ENCODE data around the gene DDX17. TPM values are rescaled to one million over a fixed set of nuclear protein-coding genes. Genes with fewer than 3 reads are reported as not detected.

Gene DDX17
- total RNA-seq, 2 experiments from 2014 or later, result 353 to 358 TPM

- POLR2A ChIA-PET, result no interaction called here
- H3K4me3 Mint-ChIP-seq, result no peak overlapping the region
- H3K27ac Mint-ChIP-seq, result no peak overlapping the region
- H3K36me3 Mint-ChIP-seq, result peaks cover 2% of the 10 kb centered on the region
- H3K9me3 Mint-ChIP-seq, result no peaks in the 10 kb centered on the region
- no peaks in the 10 kb centered on the region for H3K27me3 Mint-ChIP-seq
- intact Hi-C loops (cut with micrococcal nuclease), result no loop called here
- no peak for DNase-seq
- peaks cover 11% of the 10 kb centered on the region for H3K4me1 Mint-ChIP-seq (ENCODE audit: low read depth)
- CTCF ChIA-PET, result interaction anchor here (1.0 to 1.7 kb wide), 4 partner anchors 13 to 457 kb away, joined by 3 read pairs; no protein-coding TSS in a partner anchor
Measured at GRCh38 chr22:38510416-38510970, 4.4 kb upstream of the DDX17 start.

GRCh38 chr22:38505541-38506117, 482 bp downstream of the DDX17 start:
- Mint-ChIP-seq H3K27me3 (no peaks in the 10 kb centered on the region), H3K36me3 (peaks cover 45% of the 10 kb centered on the region), H3K4me3 (peak overlapping the region; percentile 100), H3K4me1 (ENCODE audit: low read depth) (peaks cover 46% of the 10 kb centered on the region), H3K9me3 (no peaks in the 10 kb centered on the region), H3K27ac (peak overlapping the region; percentile 100)
- intact Hi-C loops (cut with micrococcal nuclease), result loop anchor here (1.0 to 10.0 kb wide), 6 partner anchors 15 to 661 kb away; partner anchors contain the start of genes ANKRD54, DMC1, EIF3L and GTPBP1
- peak; percentile 65 for DNase-seq
- ChIA-PET CTCF (no interaction called here), POLR2A (no interaction called here)

- intact Hi-C loops (cut with micrococcal nuclease), result loop anchor here (5.0 to 10.0 kb wide), 2 partner anchors 252 to 660 kb away; partner anchors contain the start of genes ANKRD54, EIF3L and SUN2
- Mint-ChIP-seq H3K27me3 (no peaks in the 10 kb centered on the region), H3K9me3 (no peaks in the 10 kb centered on the region), H3K4me1 (ENCODE audit: low read depth) (peaks cover 48% of the 10 kb centered on the region), H3K27ac (peak overlapping the region; percentile 97), H3K4me3 (peak overlapping the region; percentile 100), H3K36me3 (peaks cover 48% of the 10 kb centered on the region)
- CTCF ChIA-PET, result interaction anchor here (0.7 kb wide), 1 partner anchor 453 kb away, joined by 3 read pairs; no protein-coding TSS in a partner anchor
- peak; percentile 76 for DNase-seq
- POLR2A ChIA-PET, result no interaction called here
Measured at GRCh38 chr22:38504731-38505540, 1.2 kb downstream of the DDX17 start.

- DNase-seq, result no peak
- no peaks in the 10 kb centered on the region for H3K27me3 Mint-ChIP-seq
- ChIA-PET CTCF (interaction anchor here (1.1 kb wide), 1 partner anchor 15 kb away, joined by 3 read pairs; no protein-coding TSS in a partner anchor), POLR2A (interaction anchor here (1.0 to 1.8 kb wide), 5 partner anchors 9 to 179 kb away, joined by 3 to 9 read pairs (median 4); partner anchors contain the start of gene TOMM22)
- H3K27ac Mint-ChIP-seq, result peak overlapping the region; percentile 70
- no peaks in the 10 kb centered on the region for H3K9me3 Mint-ChIP-seq
- H3K4me1 Mint-ChIP-seq (ENCODE audit: low read depth), result peaks cover 62% of the 10 kb centered on the region
- intact Hi-C loops (cut with micrococcal nuclease), result loop anchor here (10.0 kb wide), 1 partner anchor 658 kb away; the partner anchor contains the start of genes ANKRD54 and EIF3L
- peak overlapping the region; percentile 100 for H3K4me3 Mint-ChIP-seq
- H3K36me3 Mint-ChIP-seq, result peaks cover 63% of the 10 kb centered on the region
Measured at GRCh38 chr22:38503021-38503420, 3.1 kb downstream of the DDX17 start.

GRCh38 chr22:38501797-38502672, 4.1 kb downstream of the DDX17 start:
- no peak for DNase-seq
- H3K27me3 Mint-ChIP-seq, result no peaks in the 10 kb centered on the region
- H3K4me3 Mint-ChIP-seq, result peak overlapping the region; percentile 100
- POLR2A ChIA-PET, result interaction anchor here (0.6 to 1.8 kb wide), 6 partner anchors 10 to 203 kb away, joined by 3 to 9 read pairs (median 4); partner anchors contain the start of gene TOMM22
- CTCF ChIA-PET, result interaction anchor here (0.6 to 1.3 kb wide), 4 partner anchors 11 to 859 kb away, joined by 3 to 4 read pairs (median 3); no protein-coding TSS in a partner anchor
- peaks cover 64% of the 10 kb centered on the region for H3K4me1 Mint-ChIP-seq (ENCODE audit: low read depth)
- H3K27ac Mint-ChIP-seq, result peak overlapping the region; percentile 70
- intact Hi-C loops (cut with micrococcal nuclease), result loop anchor here (10.0 kb wide), 1 partner anchor 657 kb away; the partner anchor contains the start of genes ANKRD54 and EIF3L
- peaks cover 67% of the 10 kb centered on the region for H3K36me3 Mint-ChIP-seq
- H3K9me3 Mint-ChIP-seq, result no peaks in the 10 kb centered on the region

- POLR2A ChIA-PET, result interaction anchor here (0.6 to 1.1 kb wide), 2 partner anchors 74 to 636 kb away, joined by 3 read pairs; no protein-coding TSS in a partner anchor
- no peak overlapping the region for H3K4me3 Mint-ChIP-seq
- CTCF ChIA-PET, result interaction anchor here (1.7 to 2.3 kb wide), 2 partner anchors 74 to 85 kb away, joined by 3 to 12 read pairs; no protein-coding TSS in a partner anchor
- H3K4me1 Mint-ChIP-seq (ENCODE audit: low read depth), result peaks cover 62% of the 10 kb centered on the region
- H3K9me3 Mint-ChIP-seq, result no peaks in the 10 kb centered on the region
- no peak for DNase-seq
- H3K27ac Mint-ChIP-seq, result peak overlapping the region; percentile 72
- H3K27me3 Mint-ChIP-seq, result no peaks in the 10 kb centered on the region
- peaks cover 70% of the 10 kb centered on the region for H3K36me3 Mint-ChIP-seq
- intact Hi-C loops (cut with micrococcal nuclease), result no loop called here
Measured at GRCh38 chr22:38497869-38498268, 8.2 kb downstream of the DDX17 start.

- H3K27ac Mint-ChIP-seq, result peak overlapping the region; percentile 7
- no peaks in the 10 kb centered on the region for H3K9me3 Mint-ChIP-seq
- intact Hi-C loops (cut with micrococcal nuclease), result no loop called here
- peaks cover 58% of the 10 kb centered on the region for H3K4me1 Mint-ChIP-seq (ENCODE audit: low read depth)
- CTCF ChIA-PET, result no interaction called here
- no peak for DNase-seq
- H3K27me3 Mint-ChIP-seq, result no peaks in the 10 kb centered on the region
- H3K4me3 Mint-ChIP-seq, result no peak overlapping the region
- POLR2A ChIA-PET, result interaction anchor here (1.4 to 2.3 kb wide), 2 partner anchors 9 to 10 kb away, joined by 4 to 8 read pairs; no protein-coding TSS in a partner anchor
- H3K36me3 Mint-ChIP-seq, result peaks cover 66% of the 10 kb centered on the region
Measured at GRCh38 chr22:38494939-38495338, 11.2 kb downstream of the DDX17 start.

- CTCF ChIA-PET, result no interaction called here
Measured at GRCh38 chr22:38494498-38494897, 11.6 kb downstream of the DDX17 start.

GRCh38 chr22:38491707-38492348, 14.3 kb downstream of the DDX17 start:
- Mint-ChIP-seq H3K27me3 (no peaks in the 10 kb centered on the region), H3K9me3 (no peaks in the 10 kb centered on the region), H3K4me3 (no peak overlapping the region), H3K27ac (peak overlapping the region; percentile 49), H3K4me1 (ENCODE audit: low read depth) (peaks cover 54% of the 10 kb centered on the region), H3K36me3 (peaks cover 71% of the 10 kb centered on the region)
- DNase-seq, result no peak
- CTCF ChIA-PET, result no interaction called here
- POLR2A ChIA-PET, result interaction anchor here (0.8 to 2.2 kb wide), 2 partner anchors 8 to 10 kb away, joined by 3 to 9 read pairs; no protein-coding TSS in a partner anchor
- intact Hi-C loops (cut with micrococcal nuclease), result loop anchor here (2.0 kb wide), 1 partner anchor 15 kb away; the partner anchor contains the start of gene DDX17

More at GRCh38 chr22:38494498-38494897, 11.6 kb downstream of the DDX17 start:
- POLR2A ChIA-PET, result interaction anchor here (1.4 to 2.3 kb wide), 2 partner anchors 9 to 10 kb away, joined by 4 to 8 read pairs; no protein-coding TSS in a partner anchor
- Mint-ChIP-seq H3K4me1 (ENCODE audit: low read depth) (peaks cover 60% of the 10 kb centered on the region), H3K36me3 (peaks cover 69% of the 10 kb centered on the region), H3K27ac (peak overlapping the region; percentile 7), H3K4me3 (no peak overlapping the region), H3K27me3 (no peaks in the 10 kb centered on the region), H3K9me3 (no peaks in the 10 kb centered on the region)
- intact Hi-C loops (cut with micrococcal nuclease), result no loop called here
- no peak for DNase-seq

- ChIA-PET POLR2A (interaction anchor here (1.1 to 2.2 kb wide), 3 partner anchors 9 to 33 kb away, joined by 5 to 9 read pairs (median 6); no protein-coding TSS in a partner anchor), CTCF (interaction anchor here (1.3 kb wide), 1 partner anchor 11 kb away, joined by 4 read pairs; no protein-coding TSS in a partner anchor)
- peak overlapping the region; percentile 79 for H3K27ac Mint-ChIP-seq
- peaks cover 54% of the 10 kb centered on the region for H3K4me1 Mint-ChIP-seq (ENCODE audit: low read depth)
- no peaks in the 10 kb centered on the region for H3K9me3 Mint-ChIP-seq
- DNase-seq, result no peak
- intact Hi-C loops (cut with micrococcal nuclease), result loop anchor here (2.0 kb wide), 1 partner anchor 16 kb away; the partner anchor contains the start of gene DDX17
- no peaks in the 10 kb centered on the region for H3K27me3 Mint-ChIP-seq
- no peak overlapping the region for H3K4me3 Mint-ChIP-seq
- peaks cover 76% of the 10 kb centered on the region for H3K36me3 Mint-ChIP-seq
Measured at GRCh38 chr22:38490915-38491314, 15.2 kb downstream of the DDX17 start.

Data from activated CD4-positive, alpha-beta memory T cell treated with anti-CD3 and anti-CD28 coated beads for 36 hours (primary cell).